Measurements from ENCODE around the gene KRTAP10-4. TPM values are rescaled to one million over a fixed set of nuclear protein-coding genes. Genes with fewer than 3 reads are reported as not detected.

Gene KRTAP10-4
- total and polyA plus RNA-seq, 10 of the 15 experiments (the other 5 are each of a cell fraction or from before 2014, with no cell fraction given): not detected

DNA sequence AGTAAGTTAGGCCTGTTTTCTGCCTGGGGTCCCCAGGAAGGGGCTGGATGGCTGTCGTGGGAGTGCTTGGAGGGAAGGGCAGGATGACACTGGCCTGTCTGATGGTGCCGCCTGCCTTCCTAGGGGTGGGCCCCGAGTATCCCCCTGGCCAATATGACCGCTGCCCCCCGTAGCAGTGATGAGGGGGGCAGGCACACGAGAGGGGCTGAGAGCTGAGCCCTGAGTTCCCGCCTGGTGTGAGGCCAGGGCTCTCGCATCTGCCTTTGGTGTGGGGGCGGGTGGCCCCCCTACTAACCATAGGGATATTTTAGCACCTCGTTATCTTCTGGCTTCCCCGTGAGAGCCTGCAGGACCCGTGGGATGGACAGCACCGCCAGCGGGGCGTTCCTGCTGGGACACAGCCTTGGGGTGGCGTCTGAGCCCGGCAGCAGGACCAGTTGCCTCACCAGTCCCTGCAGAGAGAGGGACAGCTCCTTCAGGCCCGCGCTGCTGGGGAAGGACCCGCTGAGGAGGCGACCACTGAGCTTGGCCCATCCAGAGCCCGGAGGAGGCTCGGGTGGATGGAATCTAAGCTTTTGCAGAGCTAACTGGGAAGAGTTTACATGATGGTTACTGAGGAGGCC is 43.9 kb upstream of the KRTAP10-4 start:
- ChIA-PET RAD21 (ENCODE audit: unreplicated experiment) (no interaction called here), SMC1A (ENCODE audit: uncharacterized antibody, unreplicated experiment) (no interaction called here), CTCF (no interaction called here), POLR2A (no interaction called here)
- in situ Hi-C loops (cut with MboI) (no loop called here), intact Hi-C loops (cut with micrococcal nuclease; ENCODE audit: unreplicated experiment) (no loop called here)
- Histone ChIP-seq H2AFZ (ENCODE audit: control insufficient read depth, low read depth, low read length) (no peak overlapping the region), H4K20me1 (ENCODE audit: control insufficient read depth, insufficient read depth) (no peaks in the 10 kb centered on the region), H3K9ac (ENCODE audit: control insufficient read depth, insufficient read depth, low read length) (no peak overlapping the region), H3K36me3 (ENCODE audit: control insufficient read depth in 2 of 2, insufficient read depth in 2 of 2, low read length in 1 of 2) (no peaks in the 10 kb centered on the region), H3K4me3 (no peak overlapping the region), H3K79me2 (ENCODE audit: control insufficient read depth, insufficient read depth, low read length) (no peaks in the 10 kb centered on the region), H3K9me3 (replicated peaks; ENCODE audit: control insufficient read depth, insufficient read depth, low read length) (no peaks in the 10 kb centered on the region; the same call in 2 of the 3 replicates), H3K4me2 (ENCODE audit: control insufficient read depth, insufficient read depth) (no peak overlapping the region), H3K4me1 (ENCODE audit: control insufficient read depth, insufficient read depth, low read length) (no peaks in the 10 kb centered on the region), H3K27ac (ENCODE audit: control insufficient read depth, insufficient read depth) (no peak overlapping the region), H3K27me3 (replicated peaks in 1 of 2; ENCODE audit: control insufficient read depth in 2 of 2, insufficient read depth in 2 of 2, low read length in 1 of 2) (no peaks in the 10 kb centered on the region)
- DNase-seq (ENCODE audit: low read depth, low spot score) (no peak), FAIRE-seq (no peak), ATAC-seq (no peak)
- WGBS (ENCODE audit: insufficient coverage, insufficient replicate concordance, low lambda C conversion rate, missing lambda C conversion rate): 36% methylated on average over 23 of the region's 23 CpGs
- TF ChIP-seq, protein P1, sequence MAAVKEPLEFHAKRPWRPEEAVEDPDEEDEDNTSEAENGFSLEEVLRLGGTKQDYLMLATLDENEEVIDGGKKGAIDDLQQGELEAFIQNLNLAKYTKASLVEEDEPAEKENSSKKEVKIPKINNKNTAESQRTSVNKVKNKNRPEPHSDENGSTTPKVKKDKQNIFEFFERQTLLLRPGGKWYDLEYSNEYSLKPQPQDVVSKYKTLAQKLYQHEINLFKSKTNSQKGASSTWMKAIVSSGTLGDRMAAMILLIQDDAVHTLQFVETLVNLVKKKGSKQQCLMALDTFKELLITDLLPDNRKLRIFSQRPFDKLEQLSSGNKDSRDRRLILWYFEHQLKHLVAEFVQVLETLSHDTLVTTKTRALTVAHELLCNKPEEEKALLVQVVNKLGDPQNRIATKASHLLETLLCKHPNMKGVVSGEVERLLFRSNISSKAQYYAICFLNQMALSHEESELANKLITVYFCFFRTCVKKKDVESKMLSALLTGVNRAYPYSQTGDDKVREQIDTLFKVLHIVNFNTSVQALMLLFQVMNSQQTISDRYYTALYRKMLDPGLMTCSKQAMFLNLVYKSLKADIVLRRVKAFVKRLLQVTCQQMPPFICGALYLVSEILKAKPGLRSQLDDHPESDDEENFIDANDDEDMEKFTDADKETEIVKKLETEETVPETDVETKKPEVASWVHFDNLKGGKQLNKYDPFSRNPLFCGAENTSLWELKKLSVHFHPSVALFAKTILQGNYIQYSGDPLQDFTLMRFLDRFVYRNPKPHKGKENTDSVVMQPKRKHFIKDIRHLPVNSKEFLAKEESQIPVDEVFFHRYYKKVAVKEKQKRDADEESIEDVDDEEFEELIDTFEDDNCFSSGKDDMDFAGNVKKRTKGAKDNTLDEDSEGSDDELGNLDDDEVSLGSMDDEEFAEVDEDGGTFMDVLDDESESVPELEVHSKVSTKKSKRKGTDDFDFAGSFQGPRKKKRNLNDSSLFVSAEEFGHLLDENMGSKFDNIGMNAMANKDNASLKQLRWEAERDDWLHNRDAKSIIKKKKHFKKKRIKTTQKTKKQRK (IDR thresholded peaks at IDR 0.05; ENCODE audit: low read depth, low read length): no peak
- TF ChIP-seq NR2C1 (IDR thresholded peaks at IDR 0.05) (no peak), SUPT20H (IDR thresholded peaks at IDR 0.05; ENCODE audit: borderline replicate concordance, control insufficient read depth, low read depth, low read length) (no peak), TARDBP (IDR thresholded peaks at IDR 0.05; ENCODE audit: borderline replicate concordance) (no peak), FOXM1 (IDR thresholded peaks at IDR 0.05; ENCODE audit: low read depth, low read length) (no peak)
- BruUV-seq (replicated peaks): no TSS peak

All from GM12878 (cell line).